Amniotic stem cell (primary cell): ENCODE data around the gene THEMIS2.
"Not testable (repeated sequence)": the region's sequence is repeated elsewhere in the genome, so short reads cannot be mapped to it uniquely, and the experiment has no call there.

Experiments
- DNase-seq: peaks from one replicate; lab custom pipeline; 2025; lab: John Stamatoyannopoulos, UW

The THEMIS2 gene

DNA sequence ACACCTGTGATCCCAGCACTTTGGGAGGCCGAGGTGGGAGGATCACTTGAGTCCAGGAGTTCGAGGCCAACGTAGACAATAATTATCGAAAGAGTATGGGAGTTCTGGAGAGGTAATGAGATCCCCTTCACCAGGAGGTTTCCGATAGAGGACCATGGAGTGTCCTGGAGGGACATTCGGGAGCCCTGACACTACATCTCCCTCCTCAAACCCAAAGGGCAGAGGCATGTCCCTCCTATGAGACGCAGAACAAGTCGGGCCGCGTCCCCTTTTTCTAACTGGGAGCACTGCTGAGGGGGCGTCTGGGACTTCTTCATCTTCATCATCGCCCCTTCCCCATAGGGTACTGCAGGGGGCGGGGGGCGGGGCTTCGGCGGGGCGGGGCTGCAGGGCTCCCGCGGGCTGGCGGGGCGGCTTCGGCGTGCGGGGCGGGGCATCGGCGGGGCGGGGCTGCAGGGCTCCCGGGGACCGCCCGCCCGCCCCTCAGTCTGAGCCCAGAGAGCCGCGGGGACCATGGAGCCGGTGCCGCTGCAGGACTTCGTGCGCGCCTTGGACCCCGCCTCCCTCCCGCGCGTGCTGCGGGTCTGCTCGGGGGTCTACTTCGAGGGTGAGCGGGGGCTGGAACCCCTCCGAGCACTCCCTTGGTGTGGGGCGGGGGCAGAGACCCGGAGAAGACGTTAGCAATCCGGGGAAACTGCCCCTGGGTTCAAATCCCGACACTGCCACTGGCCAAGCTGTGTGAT, at the start of gene THEMIS2:
Gene THEMIS2, plus strand, starts transcription at position 486 of the 743 bp plus-strand sequence. Its CDS starts 28 bp downstream, at position 514.
- no peak for DNase-seq

- no peak for DNase-seq
Observed at GRCh38 chr1:27823784-27824183, 48.6 kb upstream of the THEMIS2 start.

DNA sequence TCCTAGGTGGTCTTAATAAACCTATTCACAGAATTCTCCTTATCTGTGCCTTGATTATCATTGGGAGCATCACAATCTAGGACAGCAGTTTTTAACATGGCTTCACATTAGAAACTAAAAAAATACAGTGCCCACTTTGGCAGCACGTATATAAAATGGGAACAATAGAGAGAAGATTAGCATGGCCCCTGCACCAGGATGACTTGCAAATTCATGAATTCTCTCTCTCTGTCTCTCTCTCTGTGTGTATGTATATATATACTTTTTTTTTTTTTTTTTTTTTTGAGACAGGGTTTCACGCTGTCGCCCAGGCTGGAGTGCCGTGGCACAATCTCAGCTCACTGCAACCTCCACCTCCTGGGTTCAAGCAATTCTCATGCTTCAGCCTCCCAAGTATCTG, 47.9 kb upstream of the THEMIS2 start:
- no peak for DNase-seq

GRCh38 chr1:27829339-27829960, 42.9 kb upstream of the THEMIS2 start:
- DNase-seq: not testable (repeated sequence)

DNA sequence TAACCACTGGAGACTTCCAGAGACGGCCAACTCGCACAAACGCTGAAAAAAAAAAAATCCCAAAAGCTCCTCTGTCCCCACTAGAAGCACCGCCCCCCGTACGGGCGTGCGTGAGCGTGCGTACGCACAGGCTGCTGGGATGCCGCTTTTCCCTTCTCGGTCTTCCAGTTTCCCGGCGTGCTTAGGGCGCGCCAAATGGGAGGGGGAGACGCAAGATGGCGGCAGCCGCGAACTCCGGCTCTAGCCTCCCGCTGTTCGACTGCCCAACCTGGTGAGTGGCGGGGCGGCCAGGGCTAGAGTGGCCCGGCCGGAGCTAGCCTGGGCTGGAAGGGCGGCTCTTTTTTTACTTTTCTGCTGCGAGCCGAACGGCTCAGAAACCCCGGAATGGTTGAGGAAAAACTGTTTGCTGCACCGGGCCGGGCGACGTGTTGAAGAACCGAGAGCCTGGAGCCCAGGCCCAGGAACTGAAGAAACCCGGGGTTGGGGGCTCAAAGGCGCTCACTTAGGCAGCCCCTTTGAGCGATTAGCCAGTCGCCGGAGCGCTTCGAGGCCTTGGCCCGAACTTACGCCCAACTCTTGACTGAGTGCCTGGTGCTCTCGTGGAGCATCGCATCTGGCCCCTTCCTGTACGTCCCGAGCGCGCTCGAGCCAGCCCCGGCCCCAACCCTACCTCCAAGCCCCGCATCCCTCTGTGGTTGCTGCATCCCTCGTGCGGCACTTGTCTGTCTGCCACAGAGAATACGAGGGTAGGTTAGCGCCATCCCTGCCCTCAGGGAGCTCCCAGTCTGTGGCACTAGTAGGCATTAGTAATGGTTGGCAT, 41.5 kb upstream of the THEMIS2 start, which contains the start of gene PPP1R8:
Gene PPP1R8, plus strand, starts transcription at position 162 of the 820 bp plus-strand sequence. Its CDS starts 54 bp downstream, at position 216.
- DNase-seq: peak; percentile 93

DNA sequence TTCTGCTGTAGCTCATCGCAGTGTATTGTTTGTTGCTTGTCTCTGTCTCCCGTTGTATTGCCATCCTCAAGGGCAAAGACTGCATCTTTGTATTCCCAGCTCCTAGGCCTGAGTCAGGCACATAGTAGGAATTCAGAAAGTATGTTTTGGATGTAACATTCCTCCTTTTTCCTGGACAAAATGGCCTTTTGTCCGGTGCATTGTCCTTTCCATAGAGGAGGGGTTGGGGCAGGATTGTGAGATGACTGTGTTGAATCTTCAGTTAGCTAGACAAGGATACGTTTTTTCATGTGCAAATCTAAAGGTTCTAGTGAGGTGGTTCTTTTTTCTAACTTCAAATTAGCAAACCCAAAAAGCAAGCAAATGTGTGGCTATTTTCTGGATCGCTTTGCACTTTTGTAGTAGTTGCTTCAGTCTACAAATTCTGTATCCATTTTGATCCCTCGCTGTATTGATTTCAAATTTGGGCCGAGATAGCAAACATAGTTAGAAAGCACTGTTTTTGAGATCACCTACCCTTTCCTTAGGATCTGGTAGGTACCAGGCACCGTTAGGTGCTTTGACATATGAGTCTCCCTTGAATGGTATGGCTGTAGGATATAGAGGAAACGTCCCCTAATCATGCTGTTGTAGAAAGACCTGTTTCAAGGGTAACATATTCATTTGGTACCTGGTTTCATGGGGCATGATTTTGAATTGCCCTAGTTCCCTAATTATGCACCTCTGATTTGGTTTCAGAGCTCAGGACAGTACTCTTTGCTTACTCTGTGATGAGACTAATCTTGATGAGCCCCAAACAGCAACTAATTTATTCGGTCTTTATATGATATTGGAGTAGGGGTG, 40.6 kb upstream of the THEMIS2 start:
- no peak for DNase-seq

DNA sequence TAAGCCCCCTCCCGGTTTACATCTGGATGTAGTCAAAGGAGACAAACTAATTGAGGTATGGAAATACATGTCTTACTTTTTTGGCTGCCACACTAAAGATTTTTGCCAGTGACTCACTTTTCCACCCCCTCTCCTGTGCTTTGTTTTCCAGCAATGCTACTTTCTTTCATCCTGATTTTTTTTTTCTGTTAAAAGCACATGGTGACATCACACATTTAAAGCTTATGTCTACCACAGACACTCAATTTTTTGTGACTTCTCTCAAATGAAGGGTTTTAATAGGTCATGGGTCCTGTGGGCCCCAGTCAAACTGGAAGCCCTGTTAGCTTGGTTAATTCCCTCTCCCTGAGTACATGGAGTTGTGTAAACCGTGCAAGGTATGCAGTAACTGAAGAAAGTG, 39.6 kb upstream of the THEMIS2 start:
- no peak for DNase-seq

GRCh38 chr1:27833470-27833869, 38.9 kb upstream of the THEMIS2 start:
- no peak for DNase-seq

- DNase-seq: no peak
Observed at GRCh38 chr1:27835046-27835445, 37.3 kb upstream of the THEMIS2 start.

DNA sequence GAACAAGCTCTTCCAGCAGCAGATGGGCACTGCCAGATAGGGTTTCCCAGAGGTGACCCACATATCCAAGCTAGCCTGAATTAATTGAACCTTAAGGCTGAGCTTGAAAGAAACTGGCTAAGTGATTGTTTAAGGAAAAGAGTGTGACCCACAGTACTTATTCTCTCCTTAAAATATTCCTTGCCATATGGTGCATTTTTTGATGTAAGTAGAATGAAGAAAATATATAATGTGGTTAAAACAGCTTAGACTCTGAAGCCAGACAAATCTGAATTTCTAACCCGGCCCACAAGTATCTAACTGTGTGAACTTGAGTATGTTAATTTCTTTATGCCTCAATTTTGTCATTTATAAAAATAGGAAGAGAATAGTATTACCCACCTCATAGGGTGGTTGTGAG, 36.8 kb upstream of the THEMIS2 start:
- no peak for DNase-seq

DNA sequence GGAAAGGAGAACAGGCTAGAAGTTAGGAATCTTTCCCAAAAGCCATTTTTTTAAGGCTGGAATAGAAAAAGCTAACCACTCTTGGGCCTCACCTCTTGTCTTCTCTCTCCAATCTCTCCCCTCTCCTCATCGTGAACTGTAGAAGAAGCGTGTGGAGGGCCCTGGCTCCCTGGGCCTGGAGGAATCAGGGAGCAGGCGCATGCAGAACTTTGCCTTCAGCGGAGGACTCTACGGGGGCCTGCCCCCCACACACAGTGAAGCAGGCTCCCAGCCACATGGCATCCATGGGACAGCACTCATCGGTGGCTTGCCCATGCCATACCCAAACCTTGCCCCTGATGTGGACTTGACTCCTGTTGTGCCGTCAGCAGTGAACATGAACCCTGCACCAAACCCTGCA, 22.4 kb upstream of the THEMIS2 start:
- DNase-seq: no peak

- DNase-seq: no peak
Observed at GRCh38 chr1:27855085-27855484, 17.3 kb upstream of the THEMIS2 start.

DNA sequence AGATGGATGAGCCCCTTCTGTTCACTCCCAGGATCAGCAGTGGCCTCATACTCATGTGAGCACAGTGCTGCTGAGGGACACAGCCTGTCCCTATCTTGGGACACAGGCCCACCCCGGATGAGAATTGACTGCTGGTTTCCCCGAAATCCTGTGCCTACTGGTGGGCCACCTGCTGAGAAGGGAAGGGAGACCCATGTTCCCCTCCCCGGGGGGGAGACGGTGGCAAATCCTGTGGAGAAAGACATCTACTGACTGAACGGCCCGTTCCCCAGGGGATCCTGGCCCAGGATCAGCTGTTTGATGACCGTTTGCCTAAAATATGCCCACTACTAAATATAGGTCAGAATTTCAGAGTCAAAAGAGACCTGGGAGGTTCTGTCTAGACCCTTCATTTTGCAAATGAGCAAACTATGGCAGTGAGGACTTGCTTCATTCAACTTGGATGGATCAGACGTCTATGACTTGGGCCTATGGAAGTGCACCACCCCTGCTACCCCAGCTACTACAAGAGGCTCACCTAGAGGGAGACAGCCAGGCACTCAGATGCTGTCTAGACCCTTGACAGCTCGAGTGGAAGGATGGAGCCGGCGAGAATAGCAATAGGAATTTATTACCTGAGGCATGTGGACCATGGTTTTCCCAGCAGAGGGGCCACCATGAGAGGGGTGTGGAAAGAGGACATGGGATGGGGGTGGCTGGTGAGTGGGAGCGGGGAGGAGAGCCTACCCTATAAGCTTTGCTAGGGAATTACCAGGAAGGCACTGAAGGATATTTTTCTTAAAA, 15.6 kb upstream of the THEMIS2 start:
- no peak for DNase-seq

- DNase-seq: not testable (repeated sequence)
Observed at GRCh38 chr1:27857552-27857951, 14.8 kb upstream of the THEMIS2 start.

- peak; percentile 39 for DNase-seq
Observed at GRCh38 chr1:27858072-27858948, 14.0 kb upstream of the THEMIS2 start.

DNA sequence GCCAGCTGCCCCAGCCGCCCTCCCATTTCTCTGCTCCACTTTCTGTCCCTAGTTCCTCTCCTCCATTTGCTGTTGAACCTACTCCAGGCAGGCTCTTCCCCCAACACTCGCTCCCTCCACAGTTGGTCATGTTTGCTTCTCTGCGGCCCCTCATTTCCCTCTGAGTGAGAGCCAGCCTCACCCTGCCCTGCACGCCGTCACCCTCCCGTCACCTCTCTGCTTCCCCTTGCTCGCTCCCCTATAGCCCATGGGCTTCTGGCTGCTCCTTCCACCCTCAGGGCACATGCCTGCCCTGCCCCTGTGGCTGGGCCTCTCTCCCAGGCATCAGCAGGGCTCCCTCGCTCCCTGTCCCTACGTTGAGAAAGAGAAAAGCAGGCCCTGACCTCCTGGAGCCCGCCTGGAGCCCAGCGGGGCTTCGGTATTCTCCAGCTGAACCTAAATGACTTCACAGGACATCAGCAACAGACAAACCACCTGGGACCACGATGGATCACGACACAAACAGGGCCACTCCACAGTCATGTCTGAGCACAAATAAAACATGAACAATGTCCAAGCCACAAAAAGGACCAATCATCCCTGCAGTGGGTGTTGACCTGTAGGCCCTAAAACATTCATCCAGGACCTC, 13.3 kb upstream of the THEMIS2 start:
- no peak for DNase-seq

DNA sequence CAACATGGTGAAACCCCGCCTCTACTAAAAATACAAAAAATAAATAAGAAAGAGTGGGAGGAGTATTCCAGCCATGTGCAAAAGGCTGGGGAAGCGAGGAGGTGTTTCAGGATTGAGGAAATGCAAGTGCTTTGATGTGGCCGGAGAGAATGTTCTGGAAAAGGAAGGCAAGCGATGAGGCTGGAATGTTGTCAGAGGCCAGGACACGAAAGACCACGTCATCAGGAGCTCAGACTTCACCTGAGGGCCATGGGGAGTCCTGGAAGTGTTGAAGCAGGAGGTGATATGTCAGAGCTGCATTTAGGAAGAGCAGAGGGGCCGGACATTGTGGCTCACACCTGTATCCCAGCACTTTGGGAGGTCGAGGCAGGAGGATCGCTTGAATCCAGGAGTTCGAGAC, 10.9 kb upstream of the THEMIS2 start:
- DNase-seq: no peak

GRCh38 chr1:27862004-27862403, 10.3 kb upstream of the THEMIS2 start:
- no peak for DNase-seq
